Peyer's patch (tissue), 4 donors: Measurements from ENCODE around the gene ZNHIT2.

ENCODE experiments used
- CTCF ChIP-seq, 6 experiments: fragments of 450-650 bp in 4 of 6; fragments of 200-600 bp in 2 of 6; sonication (generic) in 1 of 6; IDR thresholded peaks; one replicate each; pipeline ENCODE4 v1.5.1; 2017 to 2019; ENCODE audit warnings: antibody characterized with exemption in 6 of 6, mild to moderate bottlenecking in 3 of 6, moderate library complexity in 1 of 6
- POLR2A ChIP-seq, 2 donors: fragments of 450-650 bp; IDR thresholded peaks; one replicate each; pipeline ENCODE4 v1.5.1; 2017; ENCODE audit warnings: antibody characterized with exemption in 2 of 2, mild to moderate bottlenecking in 2 of 2, moderate library complexity in 2 of 2

- TF ChIP-seq CTCF (IDR thresholded peaks at IDR 0.05) (no peak), POLR2A (IDR thresholded peaks at IDR 0.05) (no peak)
Observed at GRCh38 chr11:65116370-65117205, 913 bp downstream of the ZNHIT2 start.
